Head of caudate nucleus (tissue), 42 donors: ENCODE measurements around the gene AATK.

ENCODE experiments used
- DNase-seq, 42 donors: peaks; one replicate each; pipeline versions ENCODE4 v3.0.0 to v3.0.0-alpha.2; 2020 to 2021; ENCODE audit warnings: mixed read lengths in 7 of 42
- intact Hi-C: fragments of 100-400 bp; cut with DNase I; formaldehyde crosslinking; loops from one replicate; pipeline ENCODE4 v1.15.0; 2022

The AATK gene

DNA sequence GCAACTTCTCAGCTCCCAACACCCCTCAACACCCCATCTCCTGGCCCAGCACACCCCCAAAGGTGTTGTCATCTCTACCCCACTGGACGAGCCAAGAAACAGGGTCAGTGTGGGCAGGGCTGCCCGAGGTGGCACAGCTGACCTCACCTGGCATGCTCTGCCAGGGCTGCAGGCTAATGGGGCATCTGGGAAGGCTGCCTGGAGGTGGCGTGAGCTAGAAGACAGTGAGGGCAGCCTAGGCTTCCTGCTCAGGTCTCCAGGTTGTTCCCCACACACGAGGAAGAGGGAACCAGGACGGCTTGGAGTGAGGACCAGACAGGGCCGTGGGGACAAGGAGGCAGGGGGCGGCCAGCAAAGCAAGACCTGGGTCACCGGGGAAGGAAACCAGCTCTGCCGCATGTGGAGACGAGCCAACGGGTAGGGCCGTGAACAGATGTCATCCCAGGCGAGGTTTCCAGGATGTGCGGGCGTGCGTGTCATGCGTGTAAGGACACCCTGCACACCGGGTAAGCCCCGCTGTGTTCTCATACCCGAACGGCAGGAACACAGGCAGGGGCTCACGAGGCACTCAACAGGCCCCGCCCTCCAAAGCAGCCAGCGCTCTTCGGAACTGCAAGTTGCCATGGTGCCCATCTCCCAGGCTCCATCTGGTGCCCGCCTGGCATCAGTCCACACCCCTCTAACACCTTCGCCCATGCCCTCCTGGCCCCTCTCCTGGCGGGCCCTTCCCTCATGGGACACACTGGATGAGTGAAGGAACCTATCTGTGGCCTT lies 30.3 kb downstream of the AATK start:
- DNase-seq, result peak in 39 of 42 donors; percentile 54 to 87 (median 72)
- intact Hi-C loops, result loop anchor here (5.0 kb wide), 1 partner anchor 102 kb away; the partner anchor contains the start of genes NDUFAF8 and TEPSIN

DNA sequence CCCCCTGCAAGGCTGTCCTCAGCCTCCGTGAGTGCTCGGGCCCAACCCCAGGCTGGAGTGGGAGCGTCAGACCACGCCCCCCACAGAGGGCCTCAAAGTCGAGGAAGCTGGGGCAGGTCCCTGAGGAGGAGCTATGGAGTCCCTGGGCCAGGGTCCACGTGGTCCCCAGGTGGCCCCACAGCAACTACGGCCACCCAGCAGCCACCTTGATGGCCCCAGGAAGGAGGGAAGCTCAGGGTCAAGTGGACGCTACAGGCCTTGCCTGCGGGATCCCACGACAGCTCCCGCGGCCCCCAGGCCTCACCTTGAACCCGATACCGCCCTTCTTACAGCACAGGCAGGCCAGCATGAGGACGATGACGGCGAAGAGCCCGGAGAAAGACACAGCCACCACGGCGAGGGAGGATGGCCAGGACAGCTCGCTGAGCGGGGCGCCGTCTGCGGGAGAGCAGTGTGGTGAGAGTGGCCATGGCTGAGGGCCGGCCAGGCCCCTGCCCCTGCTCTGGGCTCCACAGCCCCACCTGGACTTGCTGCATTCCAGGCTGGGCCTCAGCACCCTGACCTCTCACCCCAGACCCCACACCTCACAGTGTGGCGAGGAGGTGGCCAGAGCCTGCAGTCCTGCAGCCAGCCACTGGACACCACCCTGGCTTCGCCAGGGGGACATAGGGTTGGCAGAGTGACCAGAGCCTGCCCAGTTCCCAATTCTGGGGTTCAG lies 31.8 kb downstream of the AATK start:
- intact Hi-C loops, result no loop called here
- DNase-seq, result no peak

DNA sequence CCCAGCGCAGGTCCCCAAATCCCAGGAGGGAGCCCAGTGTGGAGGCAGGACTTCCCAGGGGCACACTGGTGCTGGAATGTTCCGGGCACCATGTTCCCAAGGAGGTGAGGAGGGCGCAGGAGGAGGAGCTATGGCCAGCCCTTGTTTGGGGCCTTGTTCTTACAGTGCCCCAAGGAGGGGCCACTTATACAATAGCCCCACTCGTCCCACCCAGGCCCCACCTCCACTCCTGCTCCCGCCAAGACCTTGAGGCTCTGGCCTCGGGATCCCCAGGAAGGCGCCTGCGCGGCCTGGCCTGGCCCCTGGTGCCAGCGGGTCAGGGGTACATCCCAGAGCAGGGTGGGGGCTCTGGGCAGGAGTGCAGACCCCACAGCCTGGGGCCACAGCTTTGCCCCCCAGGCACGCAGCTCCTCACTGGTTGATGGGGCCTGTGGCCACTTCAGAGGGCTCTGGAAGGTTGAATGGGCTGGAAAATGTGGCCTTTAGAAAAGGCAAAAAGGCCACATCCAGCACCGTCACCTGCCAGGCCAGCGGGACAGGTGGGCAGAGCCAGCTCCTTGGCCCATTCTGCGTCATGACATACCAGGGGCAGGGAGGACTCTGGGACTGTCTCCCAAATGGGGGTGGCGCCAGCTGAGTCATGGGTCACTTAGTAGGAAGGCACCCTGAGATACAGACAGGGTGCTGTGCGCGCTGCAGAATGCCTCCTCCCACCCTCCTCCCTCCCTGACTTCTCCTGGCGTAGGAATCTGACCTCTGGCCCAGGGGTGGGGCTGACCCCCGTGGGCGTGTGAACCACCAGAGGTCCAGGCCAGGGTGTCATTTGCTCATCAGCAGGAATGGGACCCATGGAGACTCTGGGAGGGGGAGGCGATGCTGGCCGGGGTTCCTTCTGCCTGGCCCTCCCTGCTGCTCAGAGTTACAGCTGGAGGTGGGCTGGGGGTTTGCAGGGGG lies 33.0 kb downstream of the AATK start:
- DNase-seq, result peak in 12 of 42 donors; percentile 13 to 67 (median 46)
- intact Hi-C loops, result no loop called here

GRCh38 chr17:81132197-81132540 lies 33.9 kb downstream of the AATK start:
- peak in 1 of 42 donors; percentile 32 for DNase-seq
- intact Hi-C loops, result no loop called here

DNA sequence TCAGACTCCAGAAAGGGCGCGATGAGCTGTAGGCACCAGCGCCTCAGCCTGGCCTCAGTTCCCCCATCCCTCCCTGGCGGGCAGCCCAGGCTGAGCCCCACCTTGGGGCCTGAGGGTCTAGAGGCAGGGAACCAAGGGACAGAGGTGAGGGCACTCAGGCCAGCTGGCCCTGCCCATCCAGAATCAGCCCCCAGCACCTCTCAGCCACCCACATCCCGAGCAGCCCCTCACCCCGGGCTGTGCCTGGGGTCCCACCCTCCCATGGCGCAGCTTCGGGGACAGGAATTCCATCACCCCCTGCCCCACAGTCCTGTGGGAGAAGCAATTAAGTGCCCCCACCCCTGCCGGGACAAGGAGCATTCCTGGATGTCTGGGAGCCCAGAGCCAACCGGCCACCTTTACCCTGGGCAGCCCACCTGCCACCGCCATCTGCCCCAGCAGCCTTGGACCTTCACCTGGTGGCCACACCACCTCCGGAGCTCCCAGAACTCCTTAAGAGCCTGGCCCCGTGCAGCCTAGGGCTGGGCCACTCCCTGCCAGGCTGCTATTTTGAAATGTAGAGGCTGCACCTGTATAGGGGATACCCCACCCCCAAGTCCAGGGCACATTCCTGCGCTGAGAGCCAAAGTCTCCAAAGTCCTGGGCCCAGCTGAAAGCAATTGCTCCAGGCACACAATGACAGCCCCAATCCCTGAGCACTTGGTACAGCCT lies 34.4 kb downstream of the AATK start:
- peak in 1 of 42 donors; percentile 31 for DNase-seq
- intact Hi-C loops, result no loop called here

DNA sequence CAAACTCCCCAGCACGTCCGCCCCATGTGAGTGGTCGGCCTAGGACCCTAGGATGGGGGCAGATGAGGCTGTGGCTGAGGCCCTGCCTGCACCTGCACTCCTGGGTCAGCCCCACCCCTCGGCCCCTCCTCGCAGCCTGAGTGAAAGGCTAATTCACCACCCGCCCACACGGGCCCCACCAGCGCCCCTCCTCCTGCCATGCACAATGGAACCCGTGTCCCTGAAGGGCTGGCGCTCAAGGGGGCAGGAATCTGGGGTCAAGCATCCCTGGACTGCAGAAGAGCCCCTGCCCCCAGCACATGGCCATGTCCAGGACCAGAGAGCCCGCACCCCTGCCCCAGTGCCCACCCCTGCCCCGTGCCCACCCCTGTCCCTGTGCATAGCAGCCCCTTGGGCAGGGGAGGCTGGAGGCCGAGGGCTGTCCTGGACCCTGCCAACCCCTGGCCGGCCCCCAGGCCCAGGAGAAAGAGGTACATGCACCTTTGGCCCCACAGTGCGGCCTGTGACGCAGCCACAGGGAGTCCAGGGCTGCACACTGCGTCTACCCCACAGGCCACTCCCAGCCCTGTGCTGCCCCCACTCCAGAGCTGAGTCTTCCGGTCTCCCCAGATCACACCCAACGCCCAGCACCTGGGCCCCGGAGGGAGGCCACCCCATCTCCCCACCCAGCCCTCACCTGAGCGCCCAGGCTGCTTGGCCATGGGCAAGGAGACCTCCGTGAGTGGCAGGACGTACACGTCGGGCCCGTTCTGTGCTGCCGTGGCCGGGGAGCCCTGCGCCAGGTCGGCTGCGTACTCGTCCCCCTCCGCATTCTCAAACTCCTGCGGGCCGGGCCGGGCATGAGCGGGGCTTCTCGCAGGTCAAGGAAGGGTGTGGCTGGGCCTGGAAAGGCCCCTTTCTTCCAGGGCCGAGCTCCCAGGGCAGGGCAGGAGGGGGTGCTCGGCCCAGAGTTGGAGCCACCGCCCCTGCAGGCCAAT lies 35.3 kb downstream of the AATK start:
- intact Hi-C loops, result no loop called here
- peak; percentile 74 to 94 (median 88) for DNase-seq

GRCh38 chr17:81129711-81130367 lies 36.2 kb downstream of the AATK start:
- DNase-seq, result peak in 6 of 42 donors; percentile 17 to 54 (median 33)
- intact Hi-C loops, result no loop called here

- DNase-seq, result peak in 16 of 42 donors; percentile 43 to 81 (median 66)
- intact Hi-C loops, result no loop called here
These were observed 36.7 kb downstream of the AATK start for GRCh38 chr17:81129289-81129688.

DNA sequence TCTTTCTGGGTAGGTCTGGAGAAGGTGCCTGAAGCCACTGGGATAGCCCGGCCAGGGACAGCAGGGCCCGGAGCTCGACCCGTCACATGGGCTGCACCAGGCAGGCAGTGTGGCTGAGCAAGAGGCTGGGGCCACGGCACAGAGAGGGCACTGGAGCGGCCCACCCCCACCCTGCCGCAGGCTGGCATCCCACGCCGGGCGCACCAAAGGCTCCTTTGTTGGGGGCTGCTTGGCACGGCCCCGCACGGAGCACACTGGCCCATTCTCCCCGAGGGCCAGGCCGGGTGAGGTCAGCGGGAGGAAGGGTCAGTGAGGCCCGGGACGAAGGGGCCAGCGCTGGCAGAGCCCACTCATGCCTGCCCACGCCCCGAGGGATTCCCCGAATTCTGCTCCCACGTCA lies 37.2 kb downstream of the AATK start:
- DNase-seq, result peak; percentile 88 to 98 (median 95)
- intact Hi-C loops, result no loop called here

DNA sequence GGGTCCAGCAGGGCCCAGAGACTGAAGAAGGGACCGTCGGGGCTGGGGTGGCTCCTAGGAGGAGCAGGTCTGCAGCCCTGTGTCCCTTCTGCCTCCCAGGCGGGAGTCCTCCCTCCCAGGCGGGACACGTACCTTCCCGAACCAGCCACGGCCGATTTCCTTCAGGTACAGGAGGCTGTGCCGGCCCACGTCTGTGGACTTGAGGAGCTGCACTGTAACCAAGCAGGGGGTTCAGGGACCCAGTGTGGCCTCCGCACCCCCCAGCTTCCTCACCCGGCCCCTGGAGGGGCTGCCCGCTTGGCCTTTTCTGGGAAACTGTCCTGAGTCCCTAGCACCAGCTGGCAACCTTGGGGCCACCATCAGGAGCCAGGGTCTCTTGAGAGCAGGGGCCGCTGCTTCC lies 37.7 kb downstream of the AATK start:
- intact Hi-C loops, result no loop called here
- peak in 3 of 42 donors; percentile 22 to 54 (median 29) for DNase-seq

- intact Hi-C loops, result no loop called here
- DNase-seq, result peak in 5 of 42 donors; percentile 14 to 51 (median 31)
These were observed 38.4 kb downstream of the AATK start for GRCh38 chr17:81127526-81128177.

DNA sequence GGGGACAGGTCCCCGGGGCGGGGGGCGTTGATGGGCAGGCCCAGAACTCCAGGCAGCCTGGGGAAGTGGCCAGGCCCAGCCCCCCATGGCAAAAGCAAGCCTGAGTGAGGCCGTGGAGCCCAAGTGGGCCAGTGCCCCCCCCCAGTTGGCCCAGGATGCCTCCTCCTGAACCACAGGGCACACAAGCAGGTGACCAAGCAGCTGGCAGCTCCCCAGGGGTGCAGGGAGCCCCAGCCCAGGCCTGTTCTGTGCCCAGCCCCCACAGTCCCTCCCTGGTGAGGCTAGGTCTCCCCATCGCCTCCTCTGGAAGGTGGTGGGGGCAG lies 38.9 kb downstream of the AATK start:
- peak in 6 of 42 donors; percentile 15 to 58 (median 38) for DNase-seq
- intact Hi-C loops, result no loop called here

DNA sequence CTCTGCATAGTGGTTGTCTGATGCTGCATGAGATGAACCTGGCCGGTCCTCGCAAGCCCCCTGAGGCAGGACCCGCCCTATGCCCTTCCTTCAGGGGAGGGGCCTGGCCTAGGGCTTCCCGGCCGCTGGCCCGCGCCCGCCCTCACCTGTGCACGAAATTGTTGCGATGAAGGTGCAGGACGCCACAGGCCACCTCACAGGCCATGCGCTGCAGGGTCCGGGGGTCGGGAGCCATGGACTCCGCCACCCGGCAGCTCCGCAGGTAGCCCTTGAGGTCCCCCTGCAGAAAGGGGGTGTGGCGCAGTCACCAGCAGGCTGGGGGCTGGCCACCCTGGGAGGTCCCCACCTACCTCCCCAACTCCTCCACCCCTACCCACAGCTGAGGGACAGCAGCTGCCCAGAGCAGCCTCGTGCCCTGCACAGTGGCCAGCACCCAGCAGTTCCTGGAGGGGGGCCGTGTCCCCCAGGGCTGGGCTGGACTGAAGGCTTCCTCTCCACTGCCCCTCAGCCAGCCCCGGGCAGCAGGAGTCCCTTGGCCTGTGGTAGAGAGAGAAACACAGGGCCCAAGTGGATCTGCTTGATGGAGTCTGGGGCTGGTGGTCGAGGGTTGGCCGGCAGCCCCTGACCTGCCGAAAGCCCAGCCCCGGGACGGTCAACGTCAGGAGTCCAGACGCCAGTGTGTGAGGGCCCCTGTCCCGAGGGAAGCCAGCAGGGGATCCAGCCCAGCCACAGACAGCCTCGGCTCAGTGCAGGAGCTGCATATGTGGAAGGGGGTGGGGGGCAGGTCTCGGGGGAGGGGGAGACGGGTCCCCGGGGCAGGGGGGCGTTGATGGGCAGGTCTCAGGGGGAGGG lies 39.5 kb downstream of the AATK start:
- DNase-seq, result peak in 41 of 42 donors; percentile 56 to 91 (median 76)
- intact Hi-C loops, result no loop called here

DNA sequence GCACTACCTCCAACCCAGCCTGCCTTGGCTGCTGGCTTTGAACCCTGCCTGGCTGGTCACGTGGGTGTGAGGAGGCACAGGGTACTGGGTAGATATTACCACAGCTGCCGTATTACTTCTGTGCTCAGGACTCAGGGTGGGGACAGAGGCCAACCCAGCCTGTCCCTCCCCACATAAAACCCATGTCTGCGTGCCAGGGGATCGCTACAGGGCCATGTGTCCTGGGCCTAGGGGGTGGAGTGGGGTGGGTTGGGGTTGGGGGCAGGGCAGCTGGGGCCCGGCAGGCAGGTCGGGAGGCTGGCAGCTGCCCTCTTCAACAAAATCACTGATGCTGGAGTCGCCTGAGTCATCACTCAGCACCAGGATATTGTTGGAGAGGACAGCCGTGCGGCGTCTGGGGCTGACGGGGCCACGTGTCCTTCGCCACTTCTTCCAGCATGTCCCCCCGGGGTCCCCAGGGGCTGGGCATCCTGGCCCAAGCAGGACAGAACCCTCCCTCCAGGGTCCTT lies 40.4 kb downstream of the AATK start:
- intact Hi-C loops, result no loop called here

GRCh38 chr17:81124377-81124776 lies 41.6 kb downstream of the AATK start:
- DNase-seq, result no peak
- intact Hi-C loops, result no loop called here

More for the DNA sequence above, 40.4 kb downstream of the AATK start:
- DNase-seq, result peak in 9 of 42 donors; percentile 53 to 77 (median 68)
